ENCODE measurements around the gene MRI1.

Gene MRI1

DNA sequence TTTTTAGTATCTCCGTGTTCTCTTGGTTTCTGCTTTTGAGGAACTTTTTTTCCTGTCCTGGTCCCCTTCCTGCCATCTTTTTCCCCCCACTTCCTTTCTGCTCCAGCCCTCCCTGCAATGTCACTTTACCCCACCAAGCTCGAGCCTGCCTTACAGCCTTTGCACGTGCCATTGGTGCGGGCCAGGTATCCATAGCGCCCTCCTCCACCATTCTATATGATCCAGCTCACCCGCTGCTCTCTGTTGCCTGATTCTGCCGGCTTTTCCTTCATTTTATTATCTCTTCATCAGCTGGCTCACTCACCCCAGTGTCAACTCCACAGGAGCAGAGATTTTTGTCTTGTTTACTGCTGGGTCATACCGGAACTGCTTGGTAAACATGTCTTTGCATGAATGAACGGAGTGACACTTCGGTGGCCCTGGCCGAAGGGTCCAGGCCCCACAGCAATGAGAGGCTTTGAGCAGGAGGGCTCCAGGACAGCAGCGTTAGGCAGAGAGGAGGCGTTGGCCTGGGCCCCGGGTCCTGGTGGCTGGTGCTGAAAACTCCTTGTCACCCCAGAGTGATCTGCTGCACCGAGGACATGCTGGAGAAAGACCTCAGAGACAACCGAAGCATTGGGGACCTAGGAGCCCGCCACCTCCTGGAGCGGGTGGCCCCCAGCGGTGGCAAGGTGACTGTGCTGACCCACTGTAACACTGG lies 1.2 kb downstream of the MRI1 start:
- Histone ChIP-seq H3K4me1 (ENCODE audit: control insufficient read depth, insufficient read depth, low read length) (no peaks in the 10 kb centered on the region), H3K36me3 (ENCODE audit: control insufficient read depth in 2 of 2, insufficient read depth in 1 of 2, low read length in 2 of 2) (peaks cover 26 to 63% of the 10 kb centered on the region in 2 experiments; a peak in 2 of 3 replicates), H3K27ac (ENCODE audit: extremely low read depth, low read depth, low read length) (no peak overlapping the region; the same call in 1 of the 2 replicates), H3K4me3 (ENCODE audit: low read depth, low read length) (peak overlapping the region; percentile 85), H3K9me3 (ENCODE audit: control insufficient read depth, insufficient read depth, low read depth, low read length) (no peaks in the 10 kb centered on the region)
- ChIA-PET POLR2A (interaction anchor here (0.8 to 2.1 kb wide), 6 partner anchors 9 to 97 kb away, joined by 3 to 30 read pairs (median 6); partner anchors contain the start of gene C19orf53), CTCF (interaction anchor here (0.6 to 0.9 kb wide), 3 partner anchors 9 to 800 kb away, joined by 3 read pairs; no protein-coding TSS in a partner anchor)
- TF ChIP-seq ZNF626 (tag by site-specific recombination; IDR thresholded peaks at IDR 0.05): no peak
- TF ChIP-seq ZNF426 (tag by site-specific recombination; IDR thresholded peaks at IDR 0.05): no peak
- 0 out of 2 replicates have a peak, but pooled peaks have one; percentile 29 for TF ChIP-seq ZXDB (tag by site-specific recombination; IDR thresholded peaks at IDR 0.05)
- TF ChIP-seq WT1 (tag by site-specific recombination; IDR thresholded peaks at IDR 0.05): 0 out of 2 replicates have a peak, but pooled peaks have one; percentile 6
- peak; percentile 67; the same call in 1 of the 2 replicates for TF ChIP-seq ZNF335 (tag by site-specific recombination; conservative IDR thresholded peaks at IDR 0.05)
- no peak for TF ChIP-seq ZNF341 (tag by site-specific recombination; IDR thresholded peaks at IDR 0.05; ENCODE audit: low read depth)
- TF ChIP-seq ZNF600 (tag by site-specific recombination; IDR thresholded peaks at IDR 0.05): peak; percentile 54; the same call in 1 of the 2 replicates
- TF ChIP-seq SP2 (tag by site-specific recombination; IDR thresholded peaks at IDR 0.05): no peak
- TF ChIP-seq ZNF394 (tag by site-specific recombination; IDR thresholded peaks at IDR 0.05; ENCODE audit: borderline replicate concordance): no peak
- TF ChIP-seq, protein P1, sequence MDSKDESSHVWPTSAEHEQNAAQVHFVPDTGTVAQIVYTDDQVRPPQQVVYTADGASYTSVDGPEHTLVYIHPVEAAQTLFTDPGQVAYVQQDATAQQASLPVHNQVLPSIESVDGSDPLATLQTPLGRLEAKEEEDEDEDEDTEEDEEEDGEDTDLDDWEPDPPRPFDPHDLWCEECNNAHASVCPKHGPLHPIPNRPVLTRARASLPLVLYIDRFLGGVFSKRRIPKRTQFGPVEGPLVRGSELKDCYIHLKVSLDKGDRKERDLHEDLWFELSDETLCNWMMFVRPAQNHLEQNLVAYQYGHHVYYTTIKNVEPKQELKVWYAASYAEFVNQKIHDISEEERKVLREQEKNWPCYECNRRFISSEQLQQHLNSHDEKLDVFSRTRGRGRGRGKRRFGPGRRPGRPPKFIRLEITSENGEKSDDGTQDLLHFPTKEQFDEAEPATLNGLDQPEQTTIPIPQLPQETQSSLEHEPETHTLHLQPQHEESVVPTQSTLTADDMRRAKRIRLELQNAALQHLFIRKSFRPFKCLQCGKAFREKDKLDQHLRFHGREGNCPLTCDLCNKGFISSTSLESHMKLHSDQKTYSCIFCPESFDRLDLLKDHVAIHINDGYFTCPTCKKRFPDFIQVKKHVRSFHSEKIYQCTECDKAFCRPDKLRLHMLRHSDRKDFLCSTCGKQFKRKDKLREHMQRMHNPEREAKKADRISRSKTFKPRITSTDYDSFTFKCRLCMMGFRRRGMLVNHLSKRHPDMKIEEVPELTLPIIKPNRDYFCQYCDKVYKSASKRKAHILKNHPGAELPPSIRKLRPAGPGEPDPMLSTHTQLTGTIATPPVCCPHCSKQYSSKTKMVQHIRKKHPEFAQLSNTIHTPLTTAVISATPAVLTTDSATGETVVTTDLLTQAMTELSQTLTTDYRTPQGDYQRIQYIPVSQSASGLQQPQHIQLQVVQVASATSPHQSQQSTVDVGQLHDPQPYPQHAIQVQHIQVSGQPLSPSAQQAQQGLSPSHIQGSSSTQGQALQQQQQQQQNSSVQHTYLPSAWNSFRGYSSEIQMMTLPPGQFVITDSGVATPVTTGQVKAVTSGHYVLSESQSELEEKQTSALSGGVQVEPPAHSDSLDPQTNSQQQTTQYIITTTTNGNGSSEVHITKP (tag by site-specific recombination; IDR thresholded peaks at IDR 0.05): peak; percentile 48; the same call in 1 of the 2 replicates
- no peak for TF ChIP-seq SP7 (tag by site-specific recombination; IDR thresholded peaks at IDR 0.05)
- TF ChIP-seq ZSCAN23 (tag by site-specific recombination; IDR thresholded peaks at IDR 0.05): no peak
- TF ChIP-seq, protein P2, sequence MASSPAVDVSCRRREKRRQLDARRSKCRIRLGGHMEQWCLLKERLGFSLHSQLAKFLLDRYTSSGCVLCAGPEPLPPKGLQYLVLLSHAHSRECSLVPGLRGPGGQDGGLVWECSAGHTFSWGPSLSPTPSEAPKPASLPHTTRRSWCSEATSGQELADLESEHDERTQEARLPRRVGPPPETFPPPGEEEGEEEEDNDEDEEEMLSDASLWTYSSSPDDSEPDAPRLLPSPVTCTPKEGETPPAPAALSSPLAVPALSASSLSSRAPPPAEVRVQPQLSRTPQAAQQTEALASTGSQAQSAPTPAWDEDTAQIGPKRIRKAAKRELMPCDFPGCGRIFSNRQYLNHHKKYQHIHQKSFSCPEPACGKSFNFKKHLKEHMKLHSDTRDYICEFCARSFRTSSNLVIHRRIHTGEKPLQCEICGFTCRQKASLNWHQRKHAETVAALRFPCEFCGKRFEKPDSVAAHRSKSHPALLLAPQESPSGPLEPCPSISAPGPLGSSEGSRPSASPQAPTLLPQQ (tag by site-specific recombination; IDR thresholded peaks at IDR 0.05): 0 out of 2 replicates have a peak, but pooled peaks have one; percentile 11
- peak; percentile 43; the same call in 1 of the 2 replicates for TF ChIP-seq ZIC2 (tag by site-specific recombination; IDR thresholded peaks at IDR 0.05)
- TF ChIP-seq ZFP41 (tag by site-specific recombination; IDR thresholded peaks at IDR 0.05; ENCODE audit: borderline replicate concordance): no peak
- no peak for TF ChIP-seq ZNF214 (tag by site-specific recombination; IDR thresholded peaks at IDR 0.05; ENCODE audit: borderline replicate concordance)
- no peak for TF ChIP-seq ZNF274 (IDR thresholded peaks at IDR 0.05; ENCODE audit: low read length)
- TF ChIP-seq ZNF274 (tag by site-specific recombination; IDR thresholded peaks at IDR 0.05; ENCODE audit: borderline replicate concordance): no peak
- no peak for TF ChIP-seq ZSCAN16 (tag by site-specific recombination; IDR thresholded peaks at IDR 0.05)
- TF ChIP-seq SCRT2 (tag by site-specific recombination; IDR thresholded peaks at IDR 0.05): no peak
- 0 out of 2 replicates have a peak, but pooled peaks have one; percentile 3 for TF ChIP-seq ZFP69B (tag by site-specific recombination; IDR thresholded peaks at IDR 0.05)
- TF ChIP-seq RBAK (tag by site-specific recombination; IDR thresholded peaks at IDR 0.05): no peak
- TF ChIP-seq ZNF366 (tag by site-specific recombination; conservative IDR thresholded peaks at IDR 0.05): peak; percentile 68
- TF ChIP-seq, protein P3, sequence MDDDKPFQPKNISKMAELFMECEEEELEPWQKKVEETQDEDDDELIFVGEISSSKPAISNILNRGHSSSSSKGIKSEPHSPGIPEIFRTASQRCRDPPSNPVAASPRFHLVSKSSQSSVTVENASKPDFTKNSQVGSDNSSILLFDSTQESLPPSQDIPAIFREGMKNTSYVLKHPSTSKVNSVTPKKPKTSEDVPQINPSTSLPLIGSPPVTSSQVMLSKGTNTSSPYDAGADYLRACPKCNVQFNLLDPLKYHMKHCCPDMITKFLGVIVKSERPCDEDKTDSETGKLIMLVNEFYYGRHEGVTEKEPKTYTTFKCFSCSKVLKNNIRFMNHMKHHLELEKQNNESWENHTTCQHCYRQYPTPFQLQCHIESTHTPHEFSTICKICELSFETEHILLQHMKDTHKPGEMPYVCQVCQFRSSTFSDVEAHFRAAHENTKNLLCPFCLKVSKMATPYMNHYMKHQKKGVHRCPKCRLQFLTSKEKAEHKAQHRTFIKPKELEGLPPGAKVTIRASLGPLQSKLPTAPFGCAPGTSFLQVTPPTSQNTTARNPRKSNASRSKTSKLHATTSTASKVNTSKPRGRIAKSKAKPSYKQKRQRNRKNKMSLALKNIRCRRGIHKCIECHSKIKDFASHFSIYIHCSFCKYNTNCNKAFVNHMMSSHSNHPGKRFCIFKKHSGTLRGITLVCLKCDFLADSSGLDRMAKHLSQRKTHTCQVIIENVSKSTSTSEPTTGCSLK (tag by site-specific recombination; IDR thresholded peaks at IDR 0.05): no peak
- TF ChIP-seq ZNF558 (tag by site-specific recombination; IDR thresholded peaks at IDR 0.05): no peak
- TF ChIP-seq, protein P4, sequence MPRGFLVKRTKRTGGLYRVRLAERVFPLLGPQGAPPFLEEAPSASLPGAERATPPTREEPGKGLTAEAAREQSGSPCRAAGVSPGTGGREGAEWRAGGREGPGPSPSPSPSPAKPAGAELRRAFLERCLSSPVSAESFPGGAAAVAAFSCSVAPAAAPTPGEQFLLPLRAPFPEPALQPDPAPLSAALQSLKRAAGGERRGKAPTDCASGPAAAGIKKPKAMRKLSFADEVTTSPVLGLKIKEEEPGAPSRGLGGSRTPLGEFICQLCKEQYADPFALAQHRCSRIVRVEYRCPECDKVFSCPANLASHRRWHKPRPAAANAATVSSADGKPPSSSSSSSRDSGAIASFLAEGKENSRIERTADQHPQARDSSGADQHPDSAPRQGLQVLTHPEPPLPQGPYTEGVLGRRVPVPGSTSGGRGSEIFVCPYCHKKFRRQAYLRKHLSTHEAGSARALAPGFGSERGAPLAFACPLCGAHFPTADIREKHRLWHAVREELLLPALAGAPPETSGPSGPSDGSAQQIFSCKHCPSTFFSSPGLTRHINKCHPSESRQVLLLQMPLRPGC (tag by site-specific recombination; IDR thresholded peaks at IDR 0.05): no peak
- peak; percentile 54 for TF ChIP-seq ZBTB20 (tag by site-specific recombination; IDR thresholded peaks at IDR 0.05)
